ENCODE results near the gene GBE1. TPM values are rescaled to one million over a fixed set of nuclear protein-coding genes. Genes with fewer than 3 reads are reported as not detected.
"Not testable (repeated sequence)": the region's sequence is repeated elsewhere in the genome, so short reads cannot be mapped to it uniquely, and the experiment has no call there.

GBE1 gene
- polyA plus RNA-seq, 1 experiment = 37.0 TPM

DNA sequence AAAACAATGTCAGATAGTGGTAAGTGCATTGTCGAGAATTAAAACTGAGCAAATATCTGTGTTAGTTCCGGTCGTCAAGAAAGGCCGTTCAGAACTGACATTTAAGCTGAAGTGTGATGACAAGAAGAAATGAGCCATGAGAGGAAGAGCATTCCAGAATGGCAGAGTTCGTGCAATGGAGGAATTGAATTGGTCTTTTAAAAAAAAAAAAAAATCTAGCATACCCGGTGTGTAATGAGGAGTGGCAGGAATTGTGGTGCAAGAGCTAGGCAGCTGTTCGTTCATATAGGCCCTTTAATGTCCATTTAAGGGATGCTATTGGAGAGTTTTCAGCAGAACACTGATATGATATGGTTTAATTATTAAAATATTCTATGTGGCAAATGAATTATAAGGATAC is 2.6 kb upstream of the GBE1 start:
- TF ChIP-seq, protein P1, sequence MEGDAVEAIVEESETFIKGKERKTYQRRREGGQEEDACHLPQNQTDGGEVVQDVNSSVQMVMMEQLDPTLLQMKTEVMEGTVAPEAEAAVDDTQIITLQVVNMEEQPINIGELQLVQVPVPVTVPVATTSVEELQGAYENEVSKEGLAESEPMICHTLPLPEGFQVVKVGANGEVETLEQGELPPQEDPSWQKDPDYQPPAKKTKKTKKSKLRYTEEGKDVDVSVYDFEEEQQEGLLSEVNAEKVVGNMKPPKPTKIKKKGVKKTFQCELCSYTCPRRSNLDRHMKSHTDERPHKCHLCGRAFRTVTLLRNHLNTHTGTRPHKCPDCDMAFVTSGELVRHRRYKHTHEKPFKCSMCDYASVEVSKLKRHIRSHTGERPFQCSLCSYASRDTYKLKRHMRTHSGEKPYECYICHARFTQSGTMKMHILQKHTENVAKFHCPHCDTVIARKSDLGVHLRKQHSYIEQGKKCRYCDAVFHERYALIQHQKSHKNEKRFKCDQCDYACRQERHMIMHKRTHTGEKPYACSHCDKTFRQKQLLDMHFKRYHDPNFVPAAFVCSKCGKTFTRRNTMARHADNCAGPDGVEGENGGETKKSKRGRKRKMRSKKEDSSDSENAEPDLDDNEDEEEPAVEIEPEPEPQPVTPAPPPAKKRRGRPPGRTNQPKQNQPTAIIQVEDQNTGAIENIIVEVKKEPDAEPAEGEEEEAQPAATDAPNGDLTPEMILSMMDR (IDR thresholded peaks at IDR 0.05; ENCODE audit: insufficient read depth, low read depth, low read length) = no peak
- ChIA-PET POLR2A (no interaction called here), CTCF (interaction anchor here (0.6 to 0.7 kb wide), 2 partner anchors 8 to 28 kb away, joined by 3 read pairs; no protein-coding TSS in a partner anchor)
- Histone ChIP-seq H3K4me3 (ENCODE audit: low read depth, low read length) (no peak overlapping the region), H3K36me3 (ENCODE audit: control insufficient read depth, insufficient read depth, low read length) (no peaks in the 10 kb centered on the region), H3K27me3 (ENCODE audit: control insufficient read depth, insufficient read depth, low read length) (no peaks in the 10 kb centered on the region)
- no peak for DNase-seq (ENCODE audit: low read depth)

- H3K4me3 ChIP-seq (ENCODE audit: low read depth, low read length) = no peak overlapping the region
- TF ChIP-seq, protein P1 (IDR thresholded peaks at IDR 0.05; ENCODE audit: insufficient read depth, low read depth, low read length) = no peak
- POLR2A ChIA-PET = interaction anchor here (0.7 kb wide), 1 partner anchor 19 kb away, joined by 4 read pairs; no protein-coding TSS in a partner anchor
- no peaks in the 10 kb centered on the region for H3K36me3 ChIP-seq (ENCODE audit: control insufficient read depth, insufficient read depth, low read length)
- DNase-seq (ENCODE audit: low read depth) = no peak
- H3K27me3 ChIP-seq (ENCODE audit: control insufficient read depth, insufficient read depth, low read length) = no peaks in the 10 kb centered on the region
- CTCF ChIA-PET = interaction anchor here (0.7 kb wide), 1 partner anchor 270 kb away, joined by 3 read pairs; no protein-coding TSS in a partner anchor
These were observed 1.6 kb upstream of the GBE1 start for GRCh38 chr3:81763001-81763400.

DNA sequence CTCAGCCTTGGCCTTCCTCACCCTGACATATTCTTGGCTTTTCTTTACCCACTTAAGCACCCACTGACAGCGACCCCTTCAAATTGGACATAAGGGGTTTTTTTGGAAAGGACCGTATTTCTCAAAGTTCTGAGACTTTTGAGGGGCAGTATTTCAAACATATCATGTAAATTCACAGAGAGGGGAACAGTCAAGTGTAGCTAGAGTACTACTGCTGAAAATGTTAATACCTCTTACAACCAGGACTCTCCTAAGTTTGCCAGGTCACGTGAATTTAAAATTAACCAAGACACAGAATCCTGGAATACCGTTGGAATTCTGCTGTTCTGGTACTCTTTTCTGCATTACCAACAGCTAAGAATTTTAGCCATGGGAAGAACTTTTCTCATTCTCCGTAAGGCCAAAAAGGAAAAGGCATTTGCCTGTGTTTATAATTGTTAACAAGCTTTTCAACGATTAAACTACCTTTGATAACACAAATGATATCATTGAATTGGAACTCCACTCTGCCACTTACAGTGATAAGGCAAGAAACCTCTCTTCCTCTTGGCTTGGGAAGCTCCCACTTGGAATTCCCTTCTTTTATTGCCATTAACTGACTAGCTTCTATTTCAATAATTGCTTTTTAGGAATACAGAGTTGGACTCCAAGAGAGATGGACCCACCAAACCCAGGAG is 597 bp upstream of the GBE1 start:
- CTCF ChIA-PET = interaction anchor here (0.6 to 0.7 kb wide), 2 partner anchors 41 to 94 kb away, joined by 3 read pairs; no protein-coding TSS in a partner anchor
- peak overlapping the region; percentile 69 for H3K4me3 ChIP-seq (ENCODE audit: low read depth, low read length)
- TF ChIP-seq, protein P1 (IDR thresholded peaks at IDR 0.05; ENCODE audit: insufficient read depth, low read depth, low read length) = no peak
- POLR2A ChIA-PET = interaction anchor here (0.5 to 1.0 kb wide), 2 partner anchors 16 to 33 kb away, joined by 3 to 5 read pairs; no protein-coding TSS in a partner anchor
- H3K27me3 ChIP-seq (ENCODE audit: control insufficient read depth, insufficient read depth, low read length) = no peaks in the 10 kb centered on the region
- H3K36me3 ChIP-seq (ENCODE audit: control insufficient read depth, insufficient read depth, low read length) = no peaks in the 10 kb centered on the region
- no peak for DNase-seq (ENCODE audit: low read depth)

DNA sequence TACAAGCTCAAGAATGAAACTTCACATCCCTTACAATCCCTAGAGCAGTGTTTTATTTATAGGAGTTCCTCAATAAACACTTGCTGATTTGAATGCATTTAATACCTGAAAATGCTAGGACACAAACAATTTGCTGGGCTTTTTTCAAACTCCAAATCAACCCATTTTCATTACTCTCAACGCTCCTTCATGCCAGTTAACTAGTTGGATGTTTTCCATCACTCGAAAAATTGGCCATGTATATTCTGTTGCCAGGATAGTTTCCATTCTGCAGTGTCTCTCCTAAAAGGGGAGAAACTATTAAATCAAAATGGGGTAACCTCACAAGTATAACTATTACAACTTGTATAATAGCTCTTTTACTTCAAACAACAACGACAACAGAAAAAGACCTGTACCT is 1.2 kb downstream of the GBE1 start:
- H3K27me3 ChIP-seq (ENCODE audit: control insufficient read depth, insufficient read depth, low read length) = no peaks in the 10 kb centered on the region
- peak overlapping the region; percentile 69 for H3K4me3 ChIP-seq (ENCODE audit: low read depth, low read length)
- H3K36me3 ChIP-seq (ENCODE audit: control insufficient read depth, insufficient read depth, low read length) = no peaks in the 10 kb centered on the region
- ChIA-PET POLR2A (no interaction called here), CTCF (no interaction called here)
- DNase-seq (ENCODE audit: low read depth) = no peak
- TF ChIP-seq, protein P1 (IDR thresholded peaks at IDR 0.05; ENCODE audit: insufficient read depth, low read depth, low read length) = no peak

GRCh38 chr3:81758771-81759170 is 2.7 kb downstream of the GBE1 start:
- H3K27me3 ChIP-seq (ENCODE audit: control insufficient read depth, insufficient read depth, low read length); H3K36me3 ChIP-seq (ENCODE audit: control insufficient read depth, insufficient read depth, low read length); H3K4me3 ChIP-seq (ENCODE audit: low read depth, low read length); DNase-seq (ENCODE audit: low read depth); POLR2A ChIA-PET: not testable (repeated sequence)
- CTCF ChIA-PET = interaction anchor here (1.0 kb wide), 1 partner anchor 76 kb away, joined by 3 read pairs; no protein-coding TSS in a partner anchor
